GM12874 (cell line): ENCODE measurements around the gene CRIP2.

Source experiments
- TF ChIP-seq, protein P1 (sequence below): IDR thresholded peaks from 2 replicates; pipeline ENCODE4 v1.5.1; 2011; ENCODE audit warnings: low read depth, mild to moderate bottlenecking, control low read depth, low read length, moderate library complexity; ENCODE audit not compliant: insufficient read depth

The CRIP2 gene

DNA sequence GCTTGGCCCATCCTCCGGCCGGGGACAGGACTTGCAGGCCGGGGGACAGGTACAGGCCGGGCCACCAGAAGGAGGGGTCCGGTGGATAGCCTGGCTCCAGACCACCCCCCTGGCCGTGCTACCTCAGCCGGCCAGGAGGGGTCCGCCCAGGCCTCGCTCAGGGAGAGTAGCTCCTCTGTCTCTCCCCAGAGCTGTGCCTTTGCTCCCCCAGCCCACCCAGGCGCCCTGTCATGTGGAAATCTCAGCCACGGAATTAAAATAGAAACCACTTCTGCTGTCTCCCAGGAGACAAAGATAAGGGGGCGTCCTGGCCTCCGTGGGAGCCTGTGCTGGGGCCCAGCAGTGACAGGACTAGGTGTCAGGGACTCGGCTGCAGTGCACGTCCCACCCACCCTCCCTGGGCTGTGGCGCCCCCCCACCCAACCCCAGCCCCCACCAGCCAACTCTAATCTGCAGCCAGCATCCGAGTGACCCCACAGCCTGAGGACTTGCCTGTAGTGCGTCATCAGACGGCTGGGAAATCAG lies 3.3 kb upstream of the CRIP2 start:
- TF ChIP-seq, protein P1, sequence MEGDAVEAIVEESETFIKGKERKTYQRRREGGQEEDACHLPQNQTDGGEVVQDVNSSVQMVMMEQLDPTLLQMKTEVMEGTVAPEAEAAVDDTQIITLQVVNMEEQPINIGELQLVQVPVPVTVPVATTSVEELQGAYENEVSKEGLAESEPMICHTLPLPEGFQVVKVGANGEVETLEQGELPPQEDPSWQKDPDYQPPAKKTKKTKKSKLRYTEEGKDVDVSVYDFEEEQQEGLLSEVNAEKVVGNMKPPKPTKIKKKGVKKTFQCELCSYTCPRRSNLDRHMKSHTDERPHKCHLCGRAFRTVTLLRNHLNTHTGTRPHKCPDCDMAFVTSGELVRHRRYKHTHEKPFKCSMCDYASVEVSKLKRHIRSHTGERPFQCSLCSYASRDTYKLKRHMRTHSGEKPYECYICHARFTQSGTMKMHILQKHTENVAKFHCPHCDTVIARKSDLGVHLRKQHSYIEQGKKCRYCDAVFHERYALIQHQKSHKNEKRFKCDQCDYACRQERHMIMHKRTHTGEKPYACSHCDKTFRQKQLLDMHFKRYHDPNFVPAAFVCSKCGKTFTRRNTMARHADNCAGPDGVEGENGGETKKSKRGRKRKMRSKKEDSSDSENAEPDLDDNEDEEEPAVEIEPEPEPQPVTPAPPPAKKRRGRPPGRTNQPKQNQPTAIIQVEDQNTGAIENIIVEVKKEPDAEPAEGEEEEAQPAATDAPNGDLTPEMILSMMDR = peak; percentile 17; the same call in 1 of the 2 replicates

DNA sequence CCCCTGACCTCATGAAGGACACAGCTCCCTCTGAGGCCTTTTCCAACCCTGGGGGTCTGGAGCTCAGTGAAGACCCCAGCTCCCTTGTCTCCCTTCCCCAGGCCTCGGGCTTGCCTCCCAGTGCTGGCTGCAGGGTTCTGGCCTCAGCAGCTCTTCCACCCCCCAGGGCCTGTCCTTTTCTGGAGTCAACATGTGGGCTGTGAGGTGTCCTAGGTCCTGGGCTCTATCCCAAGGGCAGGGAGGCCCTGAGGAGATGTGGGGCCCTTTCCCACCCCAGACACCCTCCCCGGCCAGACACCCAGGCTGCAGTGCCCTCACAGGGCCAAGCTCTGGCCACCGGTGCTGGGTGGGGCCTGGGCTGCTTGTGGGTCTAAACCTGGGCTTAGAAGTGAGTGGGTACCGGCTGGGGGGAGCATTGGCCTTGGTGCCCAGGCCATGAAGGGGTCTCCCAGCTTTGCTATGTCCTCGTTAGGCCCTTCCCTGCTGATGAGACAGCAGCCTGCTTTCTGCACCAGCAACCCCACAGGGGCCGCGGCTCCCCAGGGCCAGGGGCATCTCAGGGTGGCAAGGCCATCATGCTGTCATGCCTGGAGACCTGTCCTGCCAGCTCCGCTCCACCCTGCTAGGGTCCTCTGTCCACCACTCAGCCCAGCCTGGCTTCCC lies 2.7 kb upstream of the CRIP2 start:
- TF ChIP-seq, protein P1 = no peak

DNA sequence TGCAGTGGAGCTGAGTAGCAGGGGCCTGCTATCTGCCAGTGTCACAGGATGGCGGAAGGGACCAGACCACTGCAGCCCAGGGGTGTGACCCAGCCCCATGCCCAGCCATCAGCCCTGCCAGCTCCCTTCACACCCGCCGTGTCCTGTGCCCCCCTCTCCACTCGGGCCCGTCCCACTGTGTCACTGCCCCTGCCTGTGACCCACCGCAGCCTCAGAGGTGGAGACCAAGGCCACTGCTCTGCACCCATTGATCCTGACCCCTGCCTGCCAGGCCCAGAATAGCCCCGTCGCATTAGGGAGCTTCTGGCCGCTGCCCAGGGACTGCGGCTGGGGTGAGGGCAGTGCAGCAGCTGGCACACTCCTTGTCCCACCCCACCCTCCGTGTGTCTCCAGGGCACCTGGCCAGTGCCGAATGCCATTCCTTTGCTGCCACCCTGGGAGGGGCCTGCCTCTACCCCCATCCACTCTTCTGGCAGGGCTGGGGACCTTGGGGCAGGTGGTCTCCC lies 2.1 kb upstream of the CRIP2 start:
- TF ChIP-seq, protein P1 = no peak

DNA sequence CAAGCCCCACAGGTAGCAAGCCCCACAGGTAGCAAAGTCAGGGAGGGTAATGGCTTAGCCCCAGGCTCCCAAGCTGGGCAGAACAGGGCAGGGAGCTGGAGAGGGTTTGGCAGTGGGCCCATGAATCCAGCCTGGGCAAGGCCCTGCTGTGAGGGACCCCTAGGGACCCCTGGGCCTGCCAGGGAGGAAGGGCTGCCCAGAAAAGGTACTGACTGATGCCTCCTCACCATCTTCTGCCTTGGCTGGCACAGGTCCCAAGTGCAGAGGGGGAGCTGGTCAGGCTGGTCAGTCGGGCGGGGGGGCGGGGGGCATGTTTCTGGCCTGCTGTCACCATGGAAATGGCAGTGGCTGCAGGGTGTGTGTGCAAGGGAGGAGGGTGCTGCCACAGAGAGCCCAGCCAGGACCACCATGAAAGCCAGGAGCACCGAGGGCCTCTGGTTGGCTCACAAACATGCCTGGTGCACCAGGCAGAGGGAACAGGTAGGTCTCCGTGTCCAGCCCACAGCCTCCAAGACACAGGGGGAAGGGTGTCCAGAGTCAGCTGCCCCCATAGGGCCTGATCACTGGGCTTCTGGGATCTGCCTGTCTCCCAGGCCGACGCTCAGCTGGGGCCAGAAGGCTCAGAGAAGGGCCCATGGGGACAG lies 1.5 kb upstream of the CRIP2 start:
- TF ChIP-seq, protein P1 = no peak

DNA sequence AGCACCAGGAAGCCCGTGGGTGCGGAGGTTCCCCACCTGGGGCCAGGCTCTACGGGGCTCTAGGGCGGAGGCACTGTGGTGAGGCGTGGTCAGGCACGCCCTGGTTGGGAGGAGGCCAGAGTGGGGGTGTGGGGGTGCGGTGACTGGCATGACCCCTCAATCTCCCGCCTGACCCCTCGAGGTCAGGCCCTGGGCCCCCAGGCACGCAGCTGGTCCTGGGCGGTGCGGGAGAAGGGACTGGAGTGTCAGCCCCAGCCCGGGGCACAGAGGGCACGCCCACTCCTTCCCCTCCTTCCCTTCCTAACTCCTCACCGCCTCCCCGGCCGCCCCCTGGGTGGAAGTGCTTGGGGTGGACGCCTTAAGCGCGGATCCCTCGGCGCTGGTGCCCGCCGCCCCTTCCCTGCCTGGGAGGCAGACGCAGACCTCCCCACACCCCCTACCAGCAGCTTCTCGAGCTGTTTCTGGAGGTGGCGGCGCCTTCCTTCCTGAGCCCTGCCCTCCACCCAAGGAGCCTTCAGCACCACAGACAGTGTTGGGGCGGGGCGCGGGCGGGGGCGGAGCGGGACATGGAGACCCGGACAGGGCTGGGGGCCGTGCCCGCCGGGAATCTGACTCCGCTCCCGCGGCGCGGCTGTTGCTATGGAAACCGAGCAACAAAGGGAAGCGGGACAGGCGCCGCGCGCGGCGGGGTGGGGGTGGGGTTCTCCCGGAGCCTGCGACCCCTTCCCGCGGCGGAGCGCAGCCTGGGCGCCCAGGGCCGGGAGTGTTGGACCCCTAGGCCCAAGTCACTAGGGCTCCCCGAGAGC lies 741 bp upstream of the CRIP2 start:
- TF ChIP-seq, protein P1 = no peak

DNA sequence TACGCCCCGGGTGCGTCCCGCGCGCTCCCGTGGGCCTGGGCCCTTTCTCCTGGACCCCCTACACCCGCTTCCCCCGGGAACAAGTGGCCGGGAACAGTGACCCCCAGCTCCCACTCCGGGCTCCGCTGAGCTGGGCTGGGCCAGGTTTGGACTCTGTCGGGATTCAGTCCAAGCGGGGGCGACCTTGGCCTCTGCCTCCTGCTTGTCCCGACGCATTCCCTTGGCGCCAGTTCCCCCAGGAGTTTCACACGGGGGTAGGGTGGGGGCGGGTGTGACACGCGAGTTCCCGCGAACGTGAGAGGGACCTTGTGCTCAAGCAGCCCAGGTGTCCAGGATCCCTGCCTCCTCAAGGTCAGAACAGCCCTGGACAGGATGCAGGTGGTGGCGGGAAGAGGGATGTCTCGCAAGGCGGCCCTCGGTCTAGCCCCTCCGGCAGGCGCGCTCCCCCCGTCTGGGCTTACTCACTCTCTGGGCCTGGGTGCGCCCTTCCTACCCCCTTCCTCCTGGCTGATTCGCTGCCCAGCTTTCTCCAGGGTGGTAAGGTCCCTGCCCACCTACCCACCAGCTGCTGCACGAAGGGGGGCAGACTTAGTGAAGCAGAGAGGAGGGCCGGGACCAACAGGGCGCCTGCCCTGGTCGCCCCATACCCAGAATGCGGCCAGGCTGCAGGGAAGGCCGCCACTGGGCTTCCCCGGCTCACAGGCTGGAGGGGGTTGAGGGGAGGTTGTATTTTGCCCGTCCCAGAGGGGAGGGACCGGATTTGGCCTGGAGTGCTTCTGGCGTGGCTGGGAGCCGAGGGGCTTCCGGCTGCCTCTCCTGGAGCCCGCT lies 862 bp downstream of the CRIP2 start:
- TF ChIP-seq, protein P1 = no peak
